Panc1 (cell line): ENCODE results near the gene OLIG2. TPM values are rescaled to one million over a fixed set of nuclear protein-coding genes. Genes with fewer than 3 reads are reported as not detected.

Experiments
- ATAC-seq: fragments of 200-7000 bp; cut with Tn5 transposase; 2 replicates; pipeline ENCODE4 v1.9.1; 2020; ENCODE audit warnings: mild to moderate bottlenecking, moderate library complexity
- BruUV-seq: library from RNA; stranded (reverse); fragments of 400-500 nt; replicated peaks from 2 replicates; lab custom pipeline; 2021; lab: Mats Ljungman, UMichigan
- CTCF ChIA-PET: fragments of 300-600 bp; sonication (Branson Sonifier 250); formaldehyde crosslinking; loops from one replicate; lab custom pipeline; 2022; ENCODE audit warnings: antibody characterized with exemption; lab: Charles Lee
- POLR2A ChIA-PET: fragments of 300-600 bp; sonication (Branson Sonifier 250); formaldehyde crosslinking; loops from one replicate; lab custom pipeline; 2022; ENCODE audit warnings: antibody characterized with exemption; lab: Charles Lee
- DNase-seq: peaks from one replicate; pipeline ENCODE4 v3.0.0-alpha.2; 2010; ENCODE audit warnings: low read depth, low spot score
- H3K27ac ChIP-seq: 2 replicates; pipeline ENCODE4 v1.5.1; 2011; ENCODE audit warnings: mild to moderate bottlenecking, low read length, inconsistent platforms
- H3K27me3 ChIP-seq: fragments of 200-500 bp; sonication (Bioruptor generic); 2 replicates; pipeline ENCODE4 v1.6.0; 2014; ENCODE audit warnings: low read length, inconsistent platforms; ENCODE audit not compliant: control insufficient read depth, insufficient read depth
- H3K36me3 ChIP-seq: fragments of 200-500 bp; sonication (Bioruptor generic); 2 replicates; pipeline ENCODE4 v1.5.1; 2014; ENCODE audit warnings: inconsistent platforms, mild to moderate bottlenecking, low read length, moderate library complexity; ENCODE audit not compliant: control insufficient read depth, insufficient read depth
- H3K4me1 ChIP-seq: 2 replicates; pipeline ENCODE4 v1.5.1; 2011; ENCODE audit warnings: inconsistent platforms, mild to moderate bottlenecking, low read length, moderate library complexity; ENCODE audit not compliant: control insufficient read depth, insufficient read depth
- H3K4me3 ChIP-seq, 2 experiments: 2 replicates each; pipeline ENCODE4 v1.5.1; 2011 to 2012; ENCODE audit warnings: low read depth in 2 of 2, low read length in 2 of 2, mild to moderate bottlenecking in 2 of 2, inconsistent platforms in 1 of 2, moderate library complexity in 1 of 2
- H3K9me3 ChIP-seq: fragments of 200-500 bp; sonication (Bioruptor generic); 2 replicates; pipeline ENCODE4 v1.5.1; 2014; ENCODE audit warnings: low read depth, mild to moderate bottlenecking, inconsistent platforms, low read length, moderate library complexity; ENCODE audit not compliant: control insufficient read depth, insufficient read depth
- CTCF ChIP-seq: fragments of 450-650 bp; IDR thresholded peaks from 2 replicates; pipeline ENCODE4 v1.5.1; 2017; ENCODE audit warnings: mild to moderate bottlenecking
- POLR2AphosphoS5 ChIP-seq: IDR thresholded peaks from 2 replicates; pipeline ENCODE4 v1.6.1; 2012; ENCODE audit warnings: mild to moderate bottlenecking, low read depth, low read length, moderate library complexity
- REST ChIP-seq, 2 experiments: IDR thresholded peaks; 2 replicates each; pipeline ENCODE4 v1.6.1; 2011 to 2012; ENCODE audit warnings: low read depth in 2 of 2, control low read depth in 1 of 2, low read length in 1 of 2, mild to moderate bottlenecking in 1 of 2, moderate library complexity in 1 of 2; ENCODE audit not compliant: insufficient read depth in 1 of 2
- SIN3A ChIP-seq: IDR thresholded peaks from 2 replicates; pipeline ENCODE4 v1.6.1; 2012; ENCODE audit warnings: low read depth, mild to moderate bottlenecking, low read length, moderate library complexity, borderline replicate concordance; ENCODE audit not compliant: insufficient read depth
- TCF7L2 ChIP-seq: IDR thresholded peaks from 2 replicates; pipeline ENCODE4 v1.6.1; 2011; ENCODE audit warnings: mild to moderate bottlenecking, low read depth, low read length, inconsistent platforms
- in situ Hi-C: cut with HindIII; loops from 2 replicates; pipeline ENCODE4 v1.10.0; 2016; ENCODE audit warnings: low sequenced_read_pairs, low pct_unique_long_range_greater_than_20kb
- intact Hi-C: fragments of 100-400 bp; cut with micrococcal nuclease; formaldehyde crosslinking; loops from one replicate; pipeline ENCODE4 v1.10.0; 2022; ENCODE audit not compliant: unreplicated experiment
- total RNA-seq: library from RNA; stranded (reverse); gene quantifications from one replicate; pipeline ENCODE4 v1.2.1, GENCODE V29; 2021; ENCODE audit not compliant: unreplicated experiment

Gene OLIG2
- total RNA-seq, 1 experiment from 2014 or later, result not detected

GRCh38 chr21:33070744-33070997 lies 44.9 kb downstream of the OLIG2 start:
- no TSS peak for BruUV-seq
- peaks cover 25% of the 10 kb centered on the region for H3K27me3 ChIP-seq
- POLR2A ChIA-PET, result no interaction called here
- TF ChIP-seq POLR2AphosphoS5 (no peak), TCF7L2 (no peak), CTCF (no peak), REST (IDR thresholded peaks at IDR 0.05; ENCODE audit: insufficient read depth in 1 of 2, low read depth in 2 of 2, low read length in 1 of 2) (no peak), SIN3A (no peak)
- ATAC-seq (peak; percentile 61), DNase-seq (no peak)
- H3K4me1 ChIP-seq, result no peaks in the 10 kb centered on the region
- CTCF ChIA-PET, result no interaction called here
- in situ Hi-C loops, result no loop called here
- H3K9me3 ChIP-seq, result no peaks in the 10 kb centered on the region
- H3K4me3 ChIP-seq, result no peak overlapping the region
- no peaks in the 10 kb centered on the region for H3K36me3 ChIP-seq
- H3K27ac ChIP-seq, result no peak overlapping the region
- intact Hi-C loops, result no loop called here

- no TSS peak for BruUV-seq
- Histone ChIP-seq H3K36me3 (no peaks in the 10 kb centered on the region), H3K27ac (no peak overlapping the region), H3K4me3 (peak overlapping the region; percentile 31 to 46), H3K4me1 (no peaks in the 10 kb centered on the region), H3K27me3 (peaks cover 20% of the 10 kb centered on the region), H3K9me3 (no peaks in the 10 kb centered on the region)
- DNase-seq, result no peak
- TF ChIP-seq REST (IDR thresholded peaks at IDR 0.05; ENCODE audit: insufficient read depth in 1 of 2, low read depth in 2 of 2, low read length in 1 of 2) (no peak), TCF7L2 (no peak), POLR2AphosphoS5 (no peak), CTCF (no peak), SIN3A (no peak)
- intact Hi-C loops (no loop called here), in situ Hi-C loops (no loop called here)
- ChIA-PET POLR2A (no interaction called here), CTCF (no interaction called here)
- peak; percentile 44 for ATAC-seq
Observed at GRCh38 chr21:33070998-33071769, 45.4 kb downstream of the OLIG2 start.
